GM21717 (cell line): Measurements from ENCODE around the gene CUTA.

ENCODE experiments used
- ATAC-seq: cut with Tn5 transposase; IDR thresholded peaks from one replicate; pipeline ENCODE4 v1.9.1; 2021; ENCODE audit warnings: mild to moderate bottlenecking, moderate library complexity; ENCODE audit not compliant: unreplicated experiment

The CUTA gene

GRCh38 chr6:33424855-33425667, 7.2 kb upstream of the CUTA start:
- ATAC-seq = no peak

- ATAC-seq = no peak
Observed at GRCh38 chr6:33423777-33424176, 5.9 kb upstream of the CUTA start.

GRCh38 chr6:33421344-33421643, 3.4 kb upstream of the CUTA start:
- no peak for ATAC-seq

- ATAC-seq = no peak
Observed at GRCh38 chr6:33420491-33421343, 2.8 kb upstream of the CUTA start.

- no peak for ATAC-seq
Observed at GRCh38 chr6:33419580-33420490, 1.9 kb upstream of the CUTA start, which contains the start of gene SYNGAP1. TSS of gene SYNGAP1 (plus strand) at chr6:33420065. CDS start at chr6:33420265, 200 bp downstream.

- ATAC-seq = no peak
Observed at GRCh38 chr6:33418690-33419291, 884 bp upstream of the CUTA start.

GRCh38 chr6:33417128-33417902, 592 bp downstream of the CUTA start:
- ATAC-seq = no peak

- ATAC-seq = no peak
Observed at GRCh38 chr6:33416386-33417127, 1.4 kb downstream of the CUTA start.

GRCh38 chr6:33415831-33416230, 2.1 kb downstream of the CUTA start:
- no peak for ATAC-seq

- no peak for ATAC-seq
Observed at GRCh38 chr6:33414592-33415271, 3.2 kb downstream of the CUTA start.

GRCh38 chr6:33413241-33414120, 4.4 kb downstream of the CUTA start:
- no peak for ATAC-seq

- ATAC-seq = no peak
Observed at GRCh38 chr6:33412140-33413009, 5.5 kb downstream of the CUTA start.

GRCh38 chr6:33411632-33412005, 6.3 kb downstream of the CUTA start:
- ATAC-seq = no peak

GRCh38 chr6:33410711-33411631, 6.9 kb downstream of the CUTA start, which contains the start of gene PHF1:
TSS of gene PHF1 (plus strand) at chr6:33411014. CDS start at chr6:33412264, 1,250 bp downstream.
- peak; percentile 20 for ATAC-seq

- peak; percentile 60 for ATAC-seq
Observed at GRCh38 chr6:33410050-33410710, 7.7 kb downstream of the CUTA start.
